Measurements from ENCODE around the gene PPM1E.
"Not testable (repeated sequence)": the region's sequence is repeated elsewhere in the genome, so short reads cannot be mapped to it uniquely, and the experiment has no call there.

Gene PPM1E

DNA sequence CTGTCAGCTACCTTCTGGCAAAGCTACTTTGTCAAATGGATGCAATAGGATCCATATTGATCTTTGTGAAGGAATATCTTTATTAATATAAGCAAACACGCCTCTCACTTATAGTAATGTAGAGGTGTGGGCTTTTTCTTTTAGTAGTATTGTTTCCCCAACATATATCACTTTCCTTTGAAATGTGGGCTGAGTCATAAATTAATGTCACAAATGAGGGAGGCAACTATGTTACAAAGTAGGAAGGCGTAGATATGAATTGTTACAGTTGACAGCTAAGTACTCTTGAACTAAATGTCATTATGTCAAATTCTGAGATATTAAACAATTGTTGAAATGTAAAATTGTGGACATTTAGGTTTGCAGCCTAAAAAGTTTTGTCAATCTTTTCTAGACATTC, 2.6 kb upstream of the PPM1E start:
- H3K27me3 ChIP-seq (ENCODE audit: control insufficient read depth, insufficient read depth, low read length): peaks cover 3% of the 10 kb centered on the region
- no peak overlapping the region for H3K9ac ChIP-seq (ENCODE audit: low read length)
- H3K27ac ChIP-seq (ENCODE audit: low read depth, low read length): no peak overlapping the region
- peaks cover 3% of the 10 kb centered on the region for H3K4me1 ChIP-seq (ENCODE audit: control insufficient read depth, insufficient read depth, low read length)
- no peak overlapping the region for H3K4me3 ChIP-seq (ENCODE audit: low read length)
- H3K36me3 ChIP-seq (ENCODE audit: control insufficient read depth, insufficient read depth, low read length): no peaks in the 10 kb centered on the region

DNA sequence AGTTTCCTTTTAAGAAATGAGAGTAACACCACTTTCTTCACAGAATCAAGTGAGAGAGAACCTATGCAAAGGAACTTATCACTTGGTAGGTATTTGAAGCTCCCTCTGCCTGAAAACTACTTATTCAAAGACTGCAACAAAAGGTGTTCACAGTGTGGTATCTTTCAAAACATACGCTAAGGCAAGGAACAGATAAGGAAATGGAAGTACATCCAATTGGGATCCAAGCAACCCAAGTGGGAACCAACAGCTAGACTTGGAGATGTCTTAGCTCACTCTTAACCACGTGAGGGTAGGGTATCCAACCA, 431 bp upstream of the PPM1E start:
- no peaks in the 10 kb centered on the region for H3K36me3 ChIP-seq (ENCODE audit: control insufficient read depth, insufficient read depth, low read length)
- no peak overlapping the region for H3K9ac ChIP-seq (ENCODE audit: low read length)
- no peak overlapping the region for H3K27ac ChIP-seq (ENCODE audit: low read depth, low read length)
- H3K4me3 ChIP-seq (ENCODE audit: low read length): peak overlapping the region; percentile 57
- peaks cover 3% of the 10 kb centered on the region for H3K4me1 ChIP-seq (ENCODE audit: control insufficient read depth, insufficient read depth, low read length)
- peaks cover 8% of the 10 kb centered on the region for H3K27me3 ChIP-seq (ENCODE audit: control insufficient read depth, insufficient read depth, low read length)

DNA sequence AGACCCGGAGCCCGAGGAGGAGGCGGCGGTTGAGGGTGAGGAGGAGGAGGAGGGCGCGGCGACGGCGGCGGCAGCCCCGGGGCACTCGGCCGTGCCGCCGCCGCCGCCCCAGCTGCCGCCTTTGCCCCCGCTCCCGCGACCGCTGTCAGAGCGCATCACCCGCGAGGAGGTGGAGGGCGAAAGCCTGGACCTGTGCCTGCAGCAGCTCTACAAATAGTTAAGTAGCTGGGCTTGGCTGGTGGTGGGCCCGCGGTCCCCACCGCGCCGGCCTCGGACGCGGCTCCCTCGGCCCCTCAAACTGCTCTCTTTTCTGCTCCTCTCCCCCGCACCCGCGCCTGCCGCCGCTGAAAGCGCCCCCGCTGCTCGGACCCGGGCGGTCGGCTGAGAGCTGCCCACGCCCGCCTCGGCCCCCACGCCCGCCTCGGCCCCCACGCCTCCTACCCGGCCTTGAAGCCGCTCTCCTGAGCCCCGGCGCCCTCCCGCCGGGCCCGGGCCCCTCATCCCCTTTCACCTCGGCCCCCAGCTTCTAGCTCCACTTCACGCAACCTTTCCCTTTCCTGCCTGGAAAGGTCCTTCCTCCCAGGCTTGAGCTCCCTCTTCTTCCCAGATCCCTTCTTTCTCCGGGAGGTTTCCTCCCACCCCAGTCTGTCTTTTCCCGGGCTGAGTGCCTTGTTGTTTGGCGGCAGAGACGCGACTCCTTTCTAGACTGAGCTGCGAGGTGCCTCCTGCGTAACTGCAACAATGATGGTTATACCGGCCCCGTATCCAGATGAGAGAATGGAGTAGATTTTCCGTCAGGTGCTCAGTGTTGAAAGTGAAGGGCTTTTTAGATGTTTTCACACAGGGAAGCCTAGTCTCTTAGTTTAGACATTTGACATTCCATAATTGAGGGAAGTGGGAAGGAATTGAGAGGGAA, 850 bp downstream of the PPM1E start:
- Histone ChIP-seq H3K9ac (ENCODE audit: low read length) (no peak overlapping the region), H3K27ac (ENCODE audit: low read depth, low read length) (no peak overlapping the region), H3K27me3 (ENCODE audit: control insufficient read depth, insufficient read depth, low read length) (peaks cover 9% of the 10 kb centered on the region)

DNA sequence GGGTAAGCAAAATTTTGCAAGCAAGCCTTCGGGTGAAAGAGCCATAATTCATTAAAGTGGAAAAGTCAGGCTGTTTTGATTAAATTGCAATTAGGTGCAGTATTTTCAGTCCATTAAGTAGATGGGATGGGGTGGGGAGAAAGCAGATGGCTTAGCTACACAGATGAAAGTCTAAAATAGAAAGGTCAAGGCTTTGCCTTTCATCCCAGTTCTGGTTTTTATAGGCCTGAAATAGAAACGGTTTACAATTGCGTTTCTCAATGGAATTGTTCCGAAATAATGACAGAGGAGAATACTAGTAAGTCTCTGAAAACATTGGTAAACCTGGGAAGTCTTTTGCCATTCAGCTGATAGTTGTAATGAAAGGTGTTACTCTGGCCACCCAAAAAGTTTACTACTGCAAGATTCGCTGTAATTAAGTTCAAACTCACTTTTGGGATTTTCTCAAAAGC, 1.5 kb downstream of the PPM1E start:
- H3K27me3 ChIP-seq (ENCODE audit: control insufficient read depth, insufficient read depth, low read length): peaks cover 10% of the 10 kb centered on the region
- peaks cover 3% of the 10 kb centered on the region for H3K4me1 ChIP-seq (ENCODE audit: control insufficient read depth, insufficient read depth, low read length)
- peak overlapping the region; percentile 57 for H3K4me3 ChIP-seq (ENCODE audit: low read length)
- H3K27ac ChIP-seq (ENCODE audit: low read depth, low read length): no peak overlapping the region
- H3K9ac ChIP-seq (ENCODE audit: low read length): no peak overlapping the region
- H3K36me3 ChIP-seq (ENCODE audit: control insufficient read depth, insufficient read depth, low read length): no peaks in the 10 kb centered on the region

More for the DNA sequence above, 850 bp downstream of the PPM1E start:
- peak overlapping the region; percentile 57 for H3K4me3 ChIP-seq (ENCODE audit: low read length)
- no peaks in the 10 kb centered on the region for H3K36me3 ChIP-seq (ENCODE audit: control insufficient read depth, insufficient read depth, low read length)
- peaks cover 3% of the 10 kb centered on the region for H3K4me1 ChIP-seq (ENCODE audit: control insufficient read depth, insufficient read depth, low read length)

DNA sequence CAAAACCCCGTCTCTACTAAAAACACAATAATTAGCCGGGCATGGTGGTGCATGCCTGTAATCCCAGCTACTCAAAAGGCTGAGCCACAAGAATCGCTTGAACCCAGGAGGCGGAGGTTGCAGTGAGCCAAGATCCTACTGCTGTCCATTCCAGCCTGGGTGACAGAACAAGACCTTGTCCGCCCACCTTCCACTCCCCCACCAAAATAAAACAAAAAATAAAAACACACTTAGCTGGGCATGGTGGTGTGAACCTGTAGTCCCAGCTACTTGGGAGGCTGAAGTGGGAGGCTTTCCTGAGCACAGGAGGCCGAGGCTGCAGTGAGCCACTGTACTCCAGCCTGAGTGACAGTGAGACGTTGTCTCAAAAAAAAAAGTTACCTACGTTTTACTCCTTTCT, 3.2 kb downstream of the PPM1E start:
- peaks cover 10% of the 10 kb centered on the region for H3K27me3 ChIP-seq (ENCODE audit: control insufficient read depth, insufficient read depth, low read length)
- peaks cover 3% of the 10 kb centered on the region for H3K4me1 ChIP-seq (ENCODE audit: control insufficient read depth, insufficient read depth, low read length)
- H3K4me3 ChIP-seq (ENCODE audit: low read length): no peak overlapping the region
- H3K27ac ChIP-seq (ENCODE audit: low read depth, low read length): no peak overlapping the region
- H3K9ac ChIP-seq (ENCODE audit: low read length): no peak overlapping the region
- no peaks in the 10 kb centered on the region for H3K36me3 ChIP-seq (ENCODE audit: control insufficient read depth, insufficient read depth, low read length)

DNA sequence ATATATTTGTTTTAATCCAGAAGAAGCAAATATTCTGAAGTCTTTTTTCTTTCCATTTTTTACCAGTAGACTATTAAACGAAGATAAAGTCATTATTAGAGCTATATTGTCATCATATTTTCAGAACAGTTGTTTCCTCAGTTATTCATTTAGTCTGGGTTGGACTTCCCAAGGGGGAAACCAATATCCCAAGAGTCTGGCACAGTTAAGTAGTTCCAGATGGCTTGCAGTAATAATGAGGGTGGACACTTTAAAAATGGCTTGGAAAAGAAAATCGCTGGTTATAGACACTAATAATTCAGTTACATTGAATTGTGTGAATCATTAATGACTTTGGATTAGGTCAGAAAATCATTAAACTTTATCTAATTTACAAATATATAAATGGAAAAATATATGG, 3.9 kb downstream of the PPM1E start:
- no peak overlapping the region for H3K4me3 ChIP-seq (ENCODE audit: low read length)
- H3K27me3 ChIP-seq (ENCODE audit: control insufficient read depth, insufficient read depth, low read length): peaks cover 10% of the 10 kb centered on the region
- no peaks in the 10 kb centered on the region for H3K36me3 ChIP-seq (ENCODE audit: control insufficient read depth, insufficient read depth, low read length)
- H3K27ac ChIP-seq (ENCODE audit: low read depth, low read length): no peak overlapping the region
- peaks cover 3% of the 10 kb centered on the region for H3K4me1 ChIP-seq (ENCODE audit: control insufficient read depth, insufficient read depth, low read length)
- no peak overlapping the region for H3K9ac ChIP-seq (ENCODE audit: low read length)

DNA sequence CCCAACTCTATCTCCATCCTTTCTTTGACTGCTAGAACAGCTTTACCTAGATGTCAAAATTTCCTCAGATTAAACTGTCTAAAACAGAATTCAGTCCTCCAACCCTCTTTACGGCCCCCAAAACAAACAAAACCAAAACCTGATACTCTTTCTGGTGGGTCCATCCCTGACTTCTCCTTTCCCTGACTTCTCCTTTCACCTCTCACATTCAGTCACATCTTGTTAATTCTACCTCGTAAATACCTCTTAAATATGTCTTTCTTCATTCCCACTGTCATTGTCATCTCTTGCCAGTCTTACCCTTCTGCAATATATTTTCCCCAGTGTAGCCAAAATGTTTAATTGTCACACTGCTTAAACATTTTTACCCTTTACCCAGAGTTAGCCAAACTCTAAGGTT, 4.6 kb downstream of the PPM1E start:
- H3K27me3 ChIP-seq (ENCODE audit: control insufficient read depth, insufficient read depth, low read length): peaks cover 10% of the 10 kb centered on the region
- H3K4me3 ChIP-seq (ENCODE audit: low read length): no peak overlapping the region
- H3K4me1 ChIP-seq (ENCODE audit: control insufficient read depth, insufficient read depth, low read length): peaks cover 3% of the 10 kb centered on the region

DNA sequence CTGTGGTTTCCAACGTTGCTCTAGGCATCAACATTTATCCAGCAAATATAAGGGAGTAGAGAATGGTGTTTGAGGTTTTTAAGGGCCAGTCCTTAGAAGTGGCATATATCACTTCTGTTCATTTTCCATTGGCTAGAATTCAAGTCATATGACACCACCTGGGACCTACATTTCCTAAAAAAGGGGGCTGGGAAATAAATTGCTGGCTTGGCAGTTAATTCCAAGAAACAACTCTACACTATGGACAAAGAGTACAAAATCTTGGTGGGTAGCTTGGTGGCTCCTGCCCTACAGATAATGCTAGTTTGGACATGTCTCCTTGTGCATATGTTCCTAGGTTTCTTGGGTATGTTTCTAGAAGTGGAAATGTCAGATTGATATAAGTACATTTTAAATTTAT, 7.6 kb downstream of the PPM1E start:
- H3K4me3 ChIP-seq (ENCODE audit: low read length): no peak overlapping the region
- no peak overlapping the region for H3K27ac ChIP-seq (ENCODE audit: low read depth, low read length)
- H3K36me3 ChIP-seq (ENCODE audit: control insufficient read depth, insufficient read depth, low read length): no peaks in the 10 kb centered on the region
- peaks cover 7% of the 10 kb centered on the region for H3K27me3 ChIP-seq (ENCODE audit: control insufficient read depth, insufficient read depth, low read length)
- H3K9ac ChIP-seq (ENCODE audit: low read length): no peak overlapping the region
- H3K4me1 ChIP-seq (ENCODE audit: control insufficient read depth, insufficient read depth, low read length): no peaks in the 10 kb centered on the region

More for the DNA sequence above, 4.6 kb downstream of the PPM1E start:
- Histone ChIP-seq H3K9ac (ENCODE audit: low read length) (no peak overlapping the region), H3K36me3 (ENCODE audit: control insufficient read depth, insufficient read depth, low read length) (no peaks in the 10 kb centered on the region), H3K27ac (ENCODE audit: low read depth, low read length) (no peak overlapping the region)

DNA sequence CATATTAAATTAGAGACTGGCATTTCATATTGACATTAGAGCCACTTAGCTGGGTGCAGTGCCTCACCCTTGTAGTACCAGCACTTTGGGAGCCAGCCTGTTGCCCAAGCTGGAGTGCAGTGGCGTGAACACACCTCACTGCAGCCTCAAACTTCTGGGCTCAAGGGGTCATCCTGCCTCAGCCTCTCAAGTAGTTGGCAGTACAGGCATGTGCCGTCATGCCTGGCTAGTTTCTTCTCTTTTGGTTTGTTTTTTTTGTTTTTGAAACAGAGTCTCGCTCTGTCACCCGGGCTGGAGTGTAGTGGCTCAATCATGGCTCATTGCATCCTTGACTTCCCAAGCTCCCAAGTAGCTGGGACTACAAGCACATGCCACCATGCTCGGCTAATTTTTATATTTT, 8.7 kb downstream of the PPM1E start:
- Histone ChIP-seq H3K4me3 (ENCODE audit: low read length) (no peak overlapping the region), H3K9ac (ENCODE audit: low read length) (no peak overlapping the region), H3K27ac (ENCODE audit: low read depth, low read length) (no peak overlapping the region), H3K36me3 (ENCODE audit: control insufficient read depth, insufficient read depth, low read length) (no peaks in the 10 kb centered on the region), H3K27me3 (ENCODE audit: control insufficient read depth, insufficient read depth, low read length) (peaks cover 2% of the 10 kb centered on the region), H3K4me1 (ENCODE audit: control insufficient read depth, insufficient read depth, low read length) (no peaks in the 10 kb centered on the region)

DNA sequence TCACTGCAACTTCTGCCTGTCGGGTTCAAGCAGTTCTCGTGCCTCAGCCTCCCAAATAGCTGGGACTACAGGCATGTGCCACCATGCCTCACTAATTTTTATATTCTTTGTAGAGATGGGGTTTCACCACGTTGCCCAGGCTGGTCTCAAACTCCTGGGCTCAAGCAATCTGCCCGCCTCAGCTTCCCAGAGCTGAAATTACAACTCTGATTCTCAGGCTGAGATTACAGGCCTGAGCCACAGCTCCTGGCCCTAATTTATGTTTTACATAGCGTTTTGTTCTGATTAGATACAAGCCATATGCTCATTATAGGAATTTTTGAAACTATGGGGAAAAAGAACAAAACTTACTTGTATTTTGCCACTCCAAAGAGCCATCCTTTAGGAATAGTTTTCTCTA, 22.8 kb downstream of the PPM1E start:
- not testable (repeated sequence) for H3K27me3 ChIP-seq (ENCODE audit: control insufficient read depth, insufficient read depth, low read length); H3K9ac ChIP-seq (ENCODE audit: low read length); H3K36me3 ChIP-seq (ENCODE audit: control insufficient read depth, insufficient read depth, low read length); H3K27ac ChIP-seq (ENCODE audit: low read depth, low read length); H3K4me1 ChIP-seq (ENCODE audit: control insufficient read depth, insufficient read depth, low read length); H3K4me3 ChIP-seq (ENCODE audit: low read length)

DNA sequence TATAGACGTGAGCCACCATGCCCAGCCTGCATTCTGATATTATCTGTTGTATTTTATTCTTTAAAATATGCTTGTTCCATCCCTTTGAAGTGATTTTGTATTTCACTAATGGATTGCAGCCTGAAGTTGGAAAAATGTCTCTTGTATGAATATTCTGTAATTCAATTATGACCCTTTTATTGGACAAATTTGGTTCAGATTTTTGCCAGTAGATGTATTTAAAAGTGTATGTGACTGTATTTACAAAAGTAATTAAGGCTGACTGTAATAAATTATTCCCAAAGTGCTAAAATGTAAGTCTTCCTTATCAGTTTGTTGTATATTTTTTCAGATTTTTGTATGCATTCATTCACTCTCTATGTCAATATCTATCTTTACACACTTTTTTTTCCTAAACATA, 23.8 kb downstream of the PPM1E start:
- no peak overlapping the region for H3K9ac ChIP-seq (ENCODE audit: low read length)
- no peaks in the 10 kb centered on the region for H3K4me1 ChIP-seq (ENCODE audit: control insufficient read depth, insufficient read depth, low read length)
- no peaks in the 10 kb centered on the region for H3K36me3 ChIP-seq (ENCODE audit: control insufficient read depth, insufficient read depth, low read length)

DNA sequence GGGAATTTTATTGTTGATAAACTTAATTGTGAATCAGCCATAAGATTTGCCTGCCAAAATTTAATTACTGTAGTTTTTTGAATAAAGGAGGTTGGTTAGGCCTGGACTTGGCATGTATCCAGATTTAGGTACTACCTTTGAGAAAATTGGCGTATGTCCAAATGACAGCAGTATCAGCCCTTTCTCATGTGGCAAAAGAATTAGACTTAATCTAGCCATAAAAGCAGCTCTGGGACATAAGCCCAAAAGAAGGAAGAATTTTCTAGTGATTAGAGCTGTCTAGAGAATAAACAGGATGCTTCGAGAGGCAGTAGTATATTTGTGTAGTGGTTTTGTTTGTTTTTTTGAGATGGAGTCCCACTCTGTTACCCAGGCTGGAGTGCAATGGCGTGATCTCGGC, 27.7 kb downstream of the PPM1E start:
- no peak overlapping the region for H3K27ac ChIP-seq (ENCODE audit: low read depth, low read length)
- H3K27me3 ChIP-seq (ENCODE audit: control insufficient read depth, insufficient read depth, low read length): no peaks in the 10 kb centered on the region
- H3K4me1 ChIP-seq (ENCODE audit: control insufficient read depth, insufficient read depth, low read length): no peaks in the 10 kb centered on the region
- H3K9ac ChIP-seq (ENCODE audit: low read length): no peak overlapping the region
- H3K36me3 ChIP-seq (ENCODE audit: control insufficient read depth, insufficient read depth, low read length): no peaks in the 10 kb centered on the region
- no peak overlapping the region for H3K4me3 ChIP-seq (ENCODE audit: low read length)

More for the DNA sequence above, 23.8 kb downstream of the PPM1E start:
- Histone ChIP-seq H3K27me3 (ENCODE audit: control insufficient read depth, insufficient read depth, low read length) (no peaks in the 10 kb centered on the region), H3K27ac (ENCODE audit: low read depth, low read length) (no peak overlapping the region), H3K4me3 (ENCODE audit: low read length) (no peak overlapping the region)

DNA sequence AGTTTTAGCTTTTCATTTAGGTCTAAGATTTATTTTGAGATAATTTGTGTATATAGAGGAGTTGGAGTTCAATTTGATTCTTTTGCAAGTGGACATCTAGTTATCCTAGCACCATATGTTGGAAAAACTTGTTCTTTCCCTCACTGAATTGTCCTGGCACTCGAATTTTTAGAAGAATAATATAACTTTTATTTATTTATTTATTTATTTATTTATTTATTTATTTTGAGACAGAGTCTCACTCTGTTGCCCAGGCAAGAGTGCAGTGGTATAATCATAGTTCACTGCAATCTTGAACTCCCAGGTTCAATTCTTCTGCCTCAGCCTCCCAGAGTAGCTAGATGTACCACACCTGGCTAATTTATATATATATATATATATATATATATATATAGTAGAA, 29.4 kb downstream of the PPM1E start:
- no peak overlapping the region for H3K27ac ChIP-seq (ENCODE audit: low read depth, low read length)
- H3K9ac ChIP-seq (ENCODE audit: low read length): no peak overlapping the region
- H3K4me1 ChIP-seq (ENCODE audit: control insufficient read depth, insufficient read depth, low read length): no peaks in the 10 kb centered on the region
- no peak overlapping the region for H3K4me3 ChIP-seq (ENCODE audit: low read length)
- H3K36me3 ChIP-seq (ENCODE audit: control insufficient read depth, insufficient read depth, low read length): no peaks in the 10 kb centered on the region
- H3K27me3 ChIP-seq (ENCODE audit: control insufficient read depth, insufficient read depth, low read length): no peaks in the 10 kb centered on the region
